PC-9 (cell line): ENCODE measurements around the gene FGF14. TPM values are rescaled to one million over a fixed set of nuclear protein-coding genes. Genes with fewer than 3 reads are reported as not detected.

Source experiments
- BruUV-seq: library from RNA; stranded (reverse); fragments of 400-500 nt; replicated peaks from 2 replicates; lab custom pipeline; 2021; lab: Mats Ljungman, UMichigan
- CTCF ChIA-PET: fragments of 300-600 bp; sonication (Branson Sonifier 250); formaldehyde crosslinking; loops from one replicate; lab custom pipeline; 2022; ENCODE audit warnings: antibody characterized with exemption; lab: Charles Lee
- POLR2A ChIA-PET: fragments of 300-600 bp; sonication (Branson Sonifier 250); formaldehyde crosslinking; loops from one replicate; lab custom pipeline; 2022; ENCODE audit warnings: antibody characterized with exemption; ENCODE audit not compliant: unreplicated experiment; lab: Charles Lee
- DNase-seq, 2 experiments: peaks; one replicate each; pipeline versions ENCODE4 v3.0.0 to v3.0.0-alpha.2; 2015 to 2022; ENCODE audit warnings: mixed read lengths in 1 of 2
- H2AFZ ChIP-seq: fragments of 200-600 bp; sonication (generic); 2 replicates; pipeline ENCODE4 v1.8.1; 2017; ENCODE audit warnings: antibody characterized with exemption
- H3F3A ChIP-seq: fragments of 200-600 bp; sonication (generic); 2 replicates; pipeline ENCODE4 v1.8.1; 2017; ENCODE audit warnings: antibody characterized with exemption, mild to moderate bottlenecking, low read depth; ENCODE audit not compliant: insufficient read depth
- H3K27ac ChIP-seq: fragments of 200-600 bp; sonication (generic); 2 replicates; pipeline ENCODE4 v1.6.1; 2016; ENCODE audit warnings: mixed run types
- H3K27me3 ChIP-seq: fragments of 200-600 bp; sonication (generic); 2 replicates; pipeline ENCODE4 v1.6.1; 2016; ENCODE audit warnings: low read depth, mixed run types; ENCODE audit not compliant: insufficient read depth
- H3K36me3 ChIP-seq: fragments of 200-600 bp; sonication (generic); 2 replicates; pipeline ENCODE4 v1.6.1; 2016; ENCODE audit warnings: low read depth, mixed run types
- H3K4me1 ChIP-seq: fragments of 200-600 bp; sonication (generic); replicated peaks from 2 replicates; pipeline ENCODE4 v1.6.1; 2016; ENCODE audit warnings: mixed run types; ENCODE audit not compliant: insufficient read depth
- H3K4me2 ChIP-seq: fragments of 200-600 bp; sonication (generic); 2 replicates; pipeline ENCODE4 v1.6.1; 2017; ENCODE audit warnings: mixed run types
- H3K4me3 ChIP-seq: fragments of 200-600 bp; sonication (generic); 2 replicates; pipeline ENCODE4 v1.6.1; 2016; ENCODE audit warnings: mixed run types
- H3K79me2 ChIP-seq: fragments of 200-600 bp; sonication (generic); 2 replicates; pipeline ENCODE4 v1.6.1; 2017; ENCODE audit warnings: low read depth, mixed run types
- H3K9me2 ChIP-seq: fragments of 200-600 bp; sonication (generic); 2 replicates; pipeline ENCODE4 v1.8.1; 2017; ENCODE audit warnings: mild to moderate bottlenecking; ENCODE audit not compliant: insufficient read depth
- H3K9me3 ChIP-seq: fragments of 200-600 bp; sonication (generic); 2 replicates; pipeline ENCODE4 v1.8.1; 2016; ENCODE audit warnings: low read depth; ENCODE audit not compliant: insufficient read depth
- H4K20me1 ChIP-seq: fragments of 200-600 bp; sonication (generic); 2 replicates; pipeline ENCODE4 v1.8.1; 2017; ENCODE audit not compliant: insufficient read depth
- EZH2 ChIP-seq: fragments of 200-600 bp; sonication (generic); IDR thresholded peaks from 2 replicates; pipeline ENCODE4 v1.8.0; 2017; ENCODE audit warnings: antibody characterized with exemption, low read depth
- intact Hi-C: fragments of 100-400 bp; cut with micrococcal nuclease; formaldehyde crosslinking; loops from one replicate; pipeline ENCODE4 v1.10.0; 2022; ENCODE audit not compliant: unreplicated experiment
- total RNA-seq: library from RNA; stranded (reverse); gene quantifications from 2 replicates; pipeline ENCODE4 v1.2.3, GENCODE V29; 2021
- TF ChIP-seq, protein P1 (sequence below): fragments of 200-600 bp; sonication (generic); conservative IDR thresholded peaks from 2 replicates; pipeline ENCODE4 v1.6.1; 2017; ENCODE audit warnings: mixed run types, antibody characterized with exemption, mild to moderate bottlenecking, moderate library complexity

The FGF14 gene
- total RNA-seq, 1 experiment from 2014 or later = not detected

DNA sequence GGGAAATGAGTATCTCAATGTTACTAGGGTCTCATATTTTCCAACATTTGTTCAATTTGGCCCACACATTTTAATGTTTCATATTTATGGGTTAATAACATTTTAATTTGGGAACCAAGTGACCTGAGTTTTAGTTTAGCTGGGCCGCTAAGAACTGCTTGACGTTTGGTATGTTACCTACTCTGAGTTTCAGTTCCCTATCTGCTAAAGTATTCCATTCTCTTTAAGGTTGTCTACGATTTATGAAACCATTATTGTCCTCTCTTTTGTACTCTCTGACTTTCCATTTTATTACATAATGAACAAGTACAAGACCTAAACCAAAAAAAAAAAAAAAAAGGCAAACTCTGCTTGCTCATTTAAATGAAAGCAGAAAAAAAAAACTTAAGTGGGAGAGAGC is 89.9 kb downstream of the FGF14 start:
- POLR2A ChIA-PET = no interaction called here

DNA sequence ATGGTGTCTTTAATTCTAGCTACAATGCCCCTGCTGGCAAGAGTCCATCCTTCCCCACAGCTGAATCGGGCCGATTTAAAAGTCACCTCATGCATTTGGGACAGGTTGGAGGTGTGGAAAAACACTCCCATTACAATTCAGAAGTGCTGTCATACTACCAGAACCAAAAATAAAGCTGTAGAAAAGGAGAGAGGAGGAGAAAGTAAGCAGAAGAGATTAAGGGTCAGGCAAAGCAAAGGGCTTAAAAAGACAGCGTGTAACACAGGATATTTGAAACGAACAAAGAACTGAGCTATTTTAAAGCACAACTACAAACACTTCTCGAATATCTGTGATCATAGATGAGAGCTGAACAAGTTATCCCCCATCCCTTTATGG is 90.4 kb downstream of the FGF14 start:
- Histone ChIP-seq H3F3A (no peaks in the 10 kb centered on the region), H3K4me3 (no peak overlapping the region), H3K9me3 (no peaks in the 10 kb centered on the region), H3K27ac (no peak overlapping the region), H3K9me2 (no peaks in the 10 kb centered on the region), H3K27me3 (peaks cover 26% of the 10 kb centered on the region), H3K4me1 (no peaks in the 10 kb centered on the region), H3K79me2 (no peaks in the 10 kb centered on the region), H3K4me2 (no peak overlapping the region), H3K36me3 (no peaks in the 10 kb centered on the region), H2AFZ (no peak overlapping the region), H4K20me1 (no peaks in the 10 kb centered on the region)
- BruUV-seq = no TSS peak
- ChIA-PET POLR2A (no interaction called here), CTCF (no interaction called here)
- DNase-seq = no peak
- intact Hi-C loops = no loop called here
- TF ChIP-seq, protein P1, sequence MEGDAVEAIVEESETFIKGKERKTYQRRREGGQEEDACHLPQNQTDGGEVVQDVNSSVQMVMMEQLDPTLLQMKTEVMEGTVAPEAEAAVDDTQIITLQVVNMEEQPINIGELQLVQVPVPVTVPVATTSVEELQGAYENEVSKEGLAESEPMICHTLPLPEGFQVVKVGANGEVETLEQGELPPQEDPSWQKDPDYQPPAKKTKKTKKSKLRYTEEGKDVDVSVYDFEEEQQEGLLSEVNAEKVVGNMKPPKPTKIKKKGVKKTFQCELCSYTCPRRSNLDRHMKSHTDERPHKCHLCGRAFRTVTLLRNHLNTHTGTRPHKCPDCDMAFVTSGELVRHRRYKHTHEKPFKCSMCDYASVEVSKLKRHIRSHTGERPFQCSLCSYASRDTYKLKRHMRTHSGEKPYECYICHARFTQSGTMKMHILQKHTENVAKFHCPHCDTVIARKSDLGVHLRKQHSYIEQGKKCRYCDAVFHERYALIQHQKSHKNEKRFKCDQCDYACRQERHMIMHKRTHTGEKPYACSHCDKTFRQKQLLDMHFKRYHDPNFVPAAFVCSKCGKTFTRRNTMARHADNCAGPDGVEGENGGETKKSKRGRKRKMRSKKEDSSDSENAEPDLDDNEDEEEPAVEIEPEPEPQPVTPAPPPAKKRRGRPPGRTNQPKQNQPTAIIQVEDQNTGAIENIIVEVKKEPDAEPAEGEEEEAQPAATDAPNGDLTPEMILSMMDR = no peak

More for the DNA sequence above, 89.9 kb downstream of the FGF14 start:
- no peaks in the 10 kb centered on the region for H3K36me3 ChIP-seq
- intact Hi-C loops = no loop called here
- H3K9me3 ChIP-seq = no peaks in the 10 kb centered on the region
- DNase-seq = no peak
- H4K20me1 ChIP-seq = no peaks in the 10 kb centered on the region
- TF ChIP-seq EZH2 = no peak
- TF ChIP-seq, protein P1 = no peak
- H3K4me3 ChIP-seq = no peak overlapping the region
- no peaks in the 10 kb centered on the region for H3K9me2 ChIP-seq
- H3K79me2 ChIP-seq = no peaks in the 10 kb centered on the region
- BruUV-seq = no TSS peak
- H3K27me3 ChIP-seq = peaks cover 26% of the 10 kb centered on the region
- no peak overlapping the region for H3K27ac ChIP-seq
- H3K4me2 ChIP-seq = no peak overlapping the region
- no peaks in the 10 kb centered on the region for H3F3A ChIP-seq
- H3K4me1 ChIP-seq = no peaks in the 10 kb centered on the region
- CTCF ChIA-PET = no interaction called here
- no peak overlapping the region for H2AFZ ChIP-seq

GRCh38 chr13:102310691-102311418 is 91.0 kb downstream of the FGF14 start:
- ChIA-PET POLR2A (no interaction called here), CTCF (no interaction called here)
- H3K9me3 ChIP-seq = no peaks in the 10 kb centered on the region
- H3K4me3 ChIP-seq = no peak overlapping the region
- H3K27me3 ChIP-seq = peaks cover 26% of the 10 kb centered on the region
- DNase-seq = no peak
- no peaks in the 10 kb centered on the region for H3K36me3 ChIP-seq
- TF ChIP-seq, protein P1 = no peak
- no peak for TF ChIP-seq EZH2
- no peak overlapping the region for H3K4me2 ChIP-seq
- H3F3A ChIP-seq = no peaks in the 10 kb centered on the region
- no peaks in the 10 kb centered on the region for H3K9me2 ChIP-seq
- no peaks in the 10 kb centered on the region for H3K79me2 ChIP-seq
- no peak overlapping the region for H2AFZ ChIP-seq
- H3K27ac ChIP-seq = no peak overlapping the region
- no peaks in the 10 kb centered on the region for H3K4me1 ChIP-seq
- intact Hi-C loops = no loop called here
- H4K20me1 ChIP-seq = no peaks in the 10 kb centered on the region
- no TSS peak for BruUV-seq
